Astrocyte (in vitro differentiated cells and primary cell): ENCODE results near the gene HIC1. TPM values are rescaled to one million over a fixed set of nuclear protein-coding genes. Genes with fewer than 3 reads are reported as not detected.
A peak's percentile ranks its signal among the peaks of the same experiment; 100 is the strongest.

Experiments used
- DNase-seq: peaks from one replicate; pipeline ENCODE4 v3.0.0-alpha.2; 2010; ENCODE audit warnings: low read depth
- FAIRE-seq: peaks from 2 replicates; lab custom pipeline; 2011; peaks lifted over from hg19 to GRCh38; lab: Jason Lieb, UNC
- H2AFZ ChIP-seq: 2 replicates; pipeline ENCODE4 v1.6.0; 2012; ENCODE audit warnings: low read depth, low read length, inconsistent platforms
- H3K27ac ChIP-seq: 2 replicates; pipeline ENCODE4 v1.5.1; 2011; ENCODE audit warnings: low read depth, low read length, inconsistent platforms
- H3K27me3 ChIP-seq: 2 replicates; pipeline ENCODE4 v1.6.0; 2011; ENCODE audit warnings: low read length, inconsistent platforms; ENCODE audit not compliant: insufficient read depth
- H3K36me3 ChIP-seq: 2 replicates; pipeline ENCODE4 v1.5.1; 2011; ENCODE audit warnings: low read length, inconsistent platforms; ENCODE audit not compliant: insufficient read depth
- H3K4me1 ChIP-seq: 2 replicates; pipeline ENCODE4 v1.5.1; 2011; ENCODE audit warnings: low read length, inconsistent platforms; ENCODE audit not compliant: insufficient read depth
- H3K4me2 ChIP-seq: 2 replicates; pipeline ENCODE4 v1.6.0; 2012; ENCODE audit warnings: low read length, inconsistent platforms
- H3K4me3 ChIP-seq: 2 replicates; pipeline ENCODE4 v1.5.1; 2011; ENCODE audit warnings: low read depth, mild to moderate bottlenecking, low read length, inconsistent platforms; ENCODE audit not compliant: insufficient read depth
- H3K79me2 ChIP-seq: 2 replicates; pipeline ENCODE4 v1.6.0; 2012; ENCODE audit warnings: mild to moderate bottlenecking, low read length, inconsistent platforms; ENCODE audit not compliant: insufficient read depth
- H3K9ac ChIP-seq: 2 replicates; pipeline ENCODE4 v1.6.0; 2012; ENCODE audit warnings: mild to moderate bottlenecking, low read length, inconsistent platforms
- H3K9me3 ChIP-seq: 2 replicates; pipeline ENCODE4 v1.5.1; 2012; ENCODE audit warnings: low read depth, mild to moderate bottlenecking, low read length, inconsistent platforms; ENCODE audit not compliant: insufficient read depth
- H4K20me1 ChIP-seq: 2 replicates; pipeline ENCODE4 v1.6.0; 2012; ENCODE audit warnings: low read length, inconsistent platforms; ENCODE audit not compliant: insufficient read depth
- H3K27ac Mint-ChIP-seq: one replicate; pipeline ENCODE4 v1.8.0; 2021; ENCODE audit warnings: mild to moderate bottlenecking, mixed read lengths; ENCODE audit not compliant: unreplicated experiment
- H3K27me3 Mint-ChIP-seq: one replicate; pipeline ENCODE4 v1.8.0; 2021; ENCODE audit warnings: low read depth, mixed read lengths; ENCODE audit not compliant: unreplicated experiment
- H3K36me3 Mint-ChIP-seq: one replicate; pipeline ENCODE4 v1.8.0; 2021; ENCODE audit warnings: low read depth, mixed read lengths; ENCODE audit not compliant: unreplicated experiment
- H3K4me1 Mint-ChIP-seq: one replicate; pipeline ENCODE4 v1.8.0; 2021; ENCODE audit warnings: low read depth, mixed read lengths; ENCODE audit not compliant: unreplicated experiment
- H3K4me3 Mint-ChIP-seq: one replicate; pipeline ENCODE4 v1.8.0; 2021; ENCODE audit warnings: mild to moderate bottlenecking, moderate library complexity, mixed read lengths; ENCODE audit not compliant: unreplicated experiment
- H3K9me3 Mint-ChIP-seq: one replicate; pipeline ENCODE4 v1.8.0; 2021; ENCODE audit warnings: mild to moderate bottlenecking, mixed read lengths; ENCODE audit not compliant: unreplicated experiment
- EZH2 ChIP-seq: IDR thresholded peaks from 2 replicates; pipeline ENCODE4 v1.6.1; 2012; ENCODE audit warnings: mild to moderate bottlenecking, low read length, inconsistent platforms; ENCODE audit not compliant: insufficient read depth
- total RNA-seq: library from RNA; stranded (reverse); gene quantifications from 2 replicates; pipeline ENCODE4 v1.2.1, GENCODE V29; 2021
- TF ChIP-seq, protein P1 (sequence below): IDR thresholded peaks from 2 replicates; pipeline ENCODE4 v1.5.1; 2011; ENCODE audit warnings: low read depth, mild to moderate bottlenecking, inconsistent platforms, low read length, moderate library complexity; ENCODE audit not compliant: insufficient read depth

HIC1 gene
- total RNA-seq, 1 donor from 2014 or later: 9.0 TPM

DNA sequence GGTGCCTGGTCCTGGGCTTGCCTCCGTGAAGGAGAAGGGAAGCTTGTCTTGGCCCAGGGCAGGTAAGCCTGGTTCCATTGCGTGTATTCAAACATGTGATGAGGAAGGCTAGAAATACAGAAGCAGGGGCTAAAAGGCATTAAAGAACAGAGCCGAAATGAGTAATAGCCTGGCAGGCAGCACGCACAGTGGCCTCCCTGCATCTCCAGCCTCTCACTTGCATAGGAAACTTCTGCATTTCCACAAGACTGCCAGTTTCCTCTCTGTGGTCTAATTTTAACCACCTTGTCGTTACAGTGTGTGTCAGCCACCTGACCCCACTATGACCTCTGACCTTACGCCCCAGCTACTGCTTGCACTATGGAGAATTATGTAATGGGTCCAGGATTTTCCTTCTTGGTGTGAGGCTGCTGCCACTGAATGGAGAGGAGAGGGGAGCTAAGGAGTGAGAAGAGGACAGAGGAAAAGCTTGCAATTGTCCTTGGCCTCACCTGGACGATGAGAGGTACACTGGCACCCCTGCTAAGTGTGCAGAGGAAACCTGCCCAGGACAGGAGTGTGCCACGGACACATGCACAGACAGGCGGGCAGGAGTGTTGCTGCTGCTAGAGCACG lies 32.8 kb downstream of the HIC1 start:
- Histone ChIP-seq H3K27me3 (no peaks in the 10 kb centered on the region), H4K20me1 (no peaks in the 10 kb centered on the region), H3K4me1 (peaks cover 68% of the 10 kb centered on the region), H3K9me3 (no peaks in the 10 kb centered on the region), H3K27ac (peak overlapping the region; percentile 66), H3K36me3 (peaks cover 2% of the 10 kb centered on the region), H3K4me2 (no peak overlapping the region), H3K79me2 (no peaks in the 10 kb centered on the region), H2AFZ (no peak overlapping the region), H3K9ac (peak overlapping the region; percentile 66), H3K4me3 (no peak overlapping the region)
- H3K9me3 Mint-ChIP-seq: no peaks in the 10 kb centered on the region
- H3K27ac Mint-ChIP-seq: peak overlapping the region; percentile 62
- DNase-seq (peak; percentile 50), FAIRE-seq (no peak)
- TF ChIP-seq EZH2: no peak
- TF ChIP-seq, protein P1, sequence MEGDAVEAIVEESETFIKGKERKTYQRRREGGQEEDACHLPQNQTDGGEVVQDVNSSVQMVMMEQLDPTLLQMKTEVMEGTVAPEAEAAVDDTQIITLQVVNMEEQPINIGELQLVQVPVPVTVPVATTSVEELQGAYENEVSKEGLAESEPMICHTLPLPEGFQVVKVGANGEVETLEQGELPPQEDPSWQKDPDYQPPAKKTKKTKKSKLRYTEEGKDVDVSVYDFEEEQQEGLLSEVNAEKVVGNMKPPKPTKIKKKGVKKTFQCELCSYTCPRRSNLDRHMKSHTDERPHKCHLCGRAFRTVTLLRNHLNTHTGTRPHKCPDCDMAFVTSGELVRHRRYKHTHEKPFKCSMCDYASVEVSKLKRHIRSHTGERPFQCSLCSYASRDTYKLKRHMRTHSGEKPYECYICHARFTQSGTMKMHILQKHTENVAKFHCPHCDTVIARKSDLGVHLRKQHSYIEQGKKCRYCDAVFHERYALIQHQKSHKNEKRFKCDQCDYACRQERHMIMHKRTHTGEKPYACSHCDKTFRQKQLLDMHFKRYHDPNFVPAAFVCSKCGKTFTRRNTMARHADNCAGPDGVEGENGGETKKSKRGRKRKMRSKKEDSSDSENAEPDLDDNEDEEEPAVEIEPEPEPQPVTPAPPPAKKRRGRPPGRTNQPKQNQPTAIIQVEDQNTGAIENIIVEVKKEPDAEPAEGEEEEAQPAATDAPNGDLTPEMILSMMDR: no peak
- no peak overlapping the region for H3K4me3 Mint-ChIP-seq
- H3K4me1 Mint-ChIP-seq: peaks cover 78% of the 10 kb centered on the region
- H3K27me3 Mint-ChIP-seq: no peaks in the 10 kb centered on the region
- peaks cover 5% of the 10 kb centered on the region for H3K36me3 Mint-ChIP-seq

DNA sequence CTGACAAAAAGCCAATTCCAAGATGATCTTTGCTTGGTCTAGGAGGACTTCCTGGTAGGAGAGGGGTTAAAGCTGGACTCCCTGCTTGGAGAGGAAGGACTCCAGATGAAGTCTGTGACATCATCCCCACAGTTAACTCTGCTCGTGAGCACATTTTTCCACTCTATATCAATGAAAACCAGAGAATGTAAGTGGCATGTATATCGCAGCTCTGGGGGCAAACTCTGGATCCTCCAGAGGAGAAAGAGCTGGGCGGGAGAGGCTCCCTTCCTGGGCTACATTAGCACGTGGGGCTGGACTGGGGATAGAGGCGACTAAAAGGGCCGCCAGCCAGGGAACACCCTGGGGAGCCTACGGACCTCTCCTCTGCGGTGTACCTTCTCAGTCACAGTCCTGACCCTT lies 34.1 kb downstream of the HIC1 start:
- peak overlapping the region; percentile 66 for H3K9ac ChIP-seq
- no peak overlapping the region for H3K4me3 ChIP-seq

More for the DNA sequence above, 34.1 kb downstream of the HIC1 start:
- Histone ChIP-seq H3K4me2 (peak overlapping the region; percentile 74), H3K79me2 (no peaks in the 10 kb centered on the region), H3K27ac (peak overlapping the region; percentile 66), H4K20me1 (no peaks in the 10 kb centered on the region), H3K36me3 (peaks cover 2% of the 10 kb centered on the region), H3K4me1 (peaks cover 63% of the 10 kb centered on the region), H3K9me3 (no peaks in the 10 kb centered on the region), H3K27me3 (no peaks in the 10 kb centered on the region), H2AFZ (no peak overlapping the region)
- TF ChIP-seq EZH2: no peak
- TF ChIP-seq, protein P1: no peak
- FAIRE-seq (no peak), DNase-seq (peak; percentile 68)
- Mint-ChIP-seq H3K4me3 (peak overlapping the region; percentile 4), H3K27me3 (no peaks in the 10 kb centered on the region), H3K9me3 (no peaks in the 10 kb centered on the region), H3K36me3 (peaks cover 5% of the 10 kb centered on the region), H3K27ac (peak overlapping the region; percentile 81), H3K4me1 (peaks cover 71% of the 10 kb centered on the region)
